Upper lobe of left lung (tissue), 6 donors: ENCODE measurements around the gene TP53BP1. TPM values are rescaled to one million over a fixed set of nuclear protein-coding genes. Genes with fewer than 3 reads are reported as not detected.

Experiments used
- ATAC-seq, 2 donors: fragments of 200-7000 bp; cut with Tn5 transposase; one replicate each; pipeline ENCODE4 v1.9.1; 2022; ENCODE audit warnings: mild to moderate bottlenecking in 2 of 2, moderate library complexity in 2 of 2; ENCODE audit not compliant: low FRiP score in 2 of 2
- DNase-seq, 2 donors: peaks; one replicate each; pipeline ENCODE4 v3.0.0-alpha.2; 2019 to 2020
- H3K27ac ChIP-seq, 4 donors: fragments of 200-600 bp; sonication (generic); one replicate each; pipeline ENCODE4 v1.5.1; 2016 to 2019
- H3K27me3 ChIP-seq, 4 donors: fragments of 200-600 bp; sonication (generic); one replicate each; pipeline ENCODE4 v1.5.1; 2017 to 2019
- H3K36me3 ChIP-seq, 4 donors: fragments of 200-600 bp; sonication (generic); one replicate each; pipeline ENCODE4 v1.5.1; 2016 to 2019
- H3K4me1 ChIP-seq, 4 donors: fragments of 200-600 bp; sonication (generic); one replicate each; pipeline ENCODE4 v1.5.1; 2018 to 2019
- H3K4me3 ChIP-seq, 4 donors: fragments of 200-600 bp; sonication (generic); one replicate each; pipeline ENCODE4 v1.5.1; 2017 to 2019; ENCODE audit warnings: mild to moderate bottlenecking in 2 of 4, moderate library complexity in 1 of 4
- H3K9me3 ChIP-seq, 4 donors: fragments of 200-600 bp; sonication (generic); one replicate each; pipeline ENCODE4 v1.5.1; 2018 to 2019
- CTCF ChIP-seq, 6 experiments: fragments of 450-650 bp in 4 of 6; fragments of 200-600 bp in 2 of 6; sonication (generic) in 2 of 6; IDR thresholded peaks; one replicate each; pipeline ENCODE4 v1.5.1; 2016 to 2019; ENCODE audit warnings: antibody characterized with exemption in 6 of 6
- EP300 ChIP-seq, 4 donors: sonication (generic); formaldehyde crosslinking; IDR thresholded peaks; one replicate each; pipeline ENCODE4 v1.5.1; 2017; ENCODE audit warnings: antibody characterized with exemption in 4 of 4, control low read depth in 2 of 4
- POLR2A ChIP-seq, 4 donors: fragments of 450-650 bp; IDR thresholded peaks; one replicate each; pipeline ENCODE4 v1.5.1; 2016 to 2017; ENCODE audit warnings: antibody characterized with exemption in 4 of 4, mild to moderate bottlenecking in 2 of 4
- POLR2AphosphoS5 ChIP-seq, 2 donors: sonication (generic); formaldehyde crosslinking; IDR thresholded peaks; one replicate each; pipeline ENCODE4 v1.5.1; 2017; ENCODE audit warnings: antibody characterized with exemption in 2 of 2
- WGBS, 2 donors: methylation state at CpG; one replicate each; pipeline ENCODE4 v1.1.5; 2017 to 2018; 5-methylcytosine and 5-hydroxymethylcytosine counted together
- total RNA-seq, 6 donors: library from RNA; depleted of rRNA in 4 of 6; stranded (reverse); fragments of >200 nt in 4 of 6; gene quantifications; one replicate each; pipeline versions ENCODE4 v1.1.0 to v1.2.1, GENCODE V29; 2016 to 2021
- donor health status: DM: no; HTN: no; CAD: no; lungs with moderate emphysema.
- donor health status: DM: no; HTN: yes; CAD: no; lungs with severe emphysema.

The TP53BP1 gene
- total RNA-seq, 6 donors from 2014 or later = 19.3 to 122 (median 28.7) TPM

GRCh38 chr15:43439268-43439667 lies 53.7 kb downstream of the TP53BP1 start:
- TF ChIP-seq POLR2A (IDR thresholded peaks at IDR 0.05) = no peak
- TF ChIP-seq EP300 (IDR thresholded peaks at IDR 0.05) = no peak
- TF ChIP-seq POLR2AphosphoS5 (IDR thresholded peaks at IDR 0.05) = no peak
- TF ChIP-seq CTCF (IDR thresholded peaks at IDR 0.05) = no peak
- H3K9me3 ChIP-seq = no peaks in the 10 kb centered on the region
- DNase-seq (no peak), ATAC-seq (no peak)
- no peaks in the 10 kb centered on the region for H3K27me3 ChIP-seq
- 84 to 91% methylated on average over 3 of the region's 3 CpGs for whole genome bisulfite sequencing, 2 donors
- H3K36me3 ChIP-seq = peaks cover 3 to 40% (median 11%) of the 10 kb centered on the region in 4 donors
- H3K4me3 ChIP-seq = no peak overlapping the region
- no peak overlapping the region for H3K27ac ChIP-seq
- peaks cover 0 to 2% (median 0%) of the 10 kb centered on the region in 4 donors for H3K4me1 ChIP-seq

- Histone ChIP-seq H3K27me3 (no peaks in the 10 kb centered on the region), H3K4me3 (no peak overlapping the region), H3K9me3 (no peaks in the 10 kb centered on the region), H3K27ac (no peak overlapping the region), H3K4me1 (peaks cover 0 to 2% (median 0%) of the 10 kb centered on the region in 4 donors), H3K36me3 (peaks cover 3 to 61% (median 20%) of the 10 kb centered on the region in 4 donors)
- WGBS, 2 donors = 97 to 99% methylated on average over 7 of the region's 7 CpGs
- TF ChIP-seq EP300 (IDR thresholded peaks at IDR 0.05) (no peak), CTCF (IDR thresholded peaks at IDR 0.05) (no peak), POLR2AphosphoS5 (IDR thresholded peaks at IDR 0.05) (no peak), POLR2A (IDR thresholded peaks at IDR 0.05) (no peak)
- ATAC-seq (no peak), DNase-seq (no peak)
These were observed 56.6 kb downstream of the TP53BP1 start for GRCh38 chr15:43436395-43436794.

GRCh38 chr15:43434446-43434845 lies 58.5 kb downstream of the TP53BP1 start:
- no peak for TF ChIP-seq POLR2A (IDR thresholded peaks at IDR 0.05)
- TF ChIP-seq POLR2AphosphoS5 (IDR thresholded peaks at IDR 0.05) = no peak
- TF ChIP-seq CTCF (IDR thresholded peaks at IDR 0.05) = no peak
- no peak for TF ChIP-seq EP300 (IDR thresholded peaks at IDR 0.05)
- ATAC-seq (no peak), DNase-seq (no peak)
- Histone ChIP-seq H3K36me3 (peaks cover 3 to 67% (median 20%) of the 10 kb centered on the region in 4 donors), H3K4me1 (no peaks in the 10 kb centered on the region), H3K27me3 (no peaks in the 10 kb centered on the region), H3K27ac (no peak overlapping the region), H3K4me3 (no peak overlapping the region), H3K9me3 (no peaks in the 10 kb centered on the region)

- DNase-seq = no peak
- no peak overlapping the region for H3K27ac ChIP-seq
- no peak overlapping the region for H3K4me3 ChIP-seq
- 89 to 93% methylated on average over 3 of the region's 3 CpGs for WGBS, 2 donors
- H3K4me1 ChIP-seq = no peaks in the 10 kb centered on the region
- no peak for TF ChIP-seq CTCF (IDR thresholded peaks at IDR 0.05)
- peaks cover 3 to 61% (median 20%) of the 10 kb centered on the region in 4 donors for H3K36me3 ChIP-seq
- H3K9me3 ChIP-seq = no peaks in the 10 kb centered on the region
- no peak for ATAC-seq
- no peaks in the 10 kb centered on the region for H3K27me3 ChIP-seq
These were observed 59.2 kb downstream of the TP53BP1 start for GRCh38 chr15:43433661-43434303.

GRCh38 chr15:43433165-43433564 lies 59.8 kb downstream of the TP53BP1 start:
- no peak for ATAC-seq
- 92 to 94% methylated on average over 4 of the region's 4 CpGs for WGBS, 2 donors
- Histone ChIP-seq H3K4me3 (no peak overlapping the region), H3K36me3 (peaks cover 3 to 62% (median 21%) of the 10 kb centered on the region in 4 donors), H3K27me3 (no peaks in the 10 kb centered on the region), H3K4me1 (no peaks in the 10 kb centered on the region), H3K9me3 (no peaks in the 10 kb centered on the region), H3K27ac (no peak overlapping the region)
- TF ChIP-seq EP300 (IDR thresholded peaks at IDR 0.05) = no peak
- no peak for TF ChIP-seq POLR2AphosphoS5 (IDR thresholded peaks at IDR 0.05)
- TF ChIP-seq CTCF (IDR thresholded peaks at IDR 0.05) = no peak
- no peak for TF ChIP-seq POLR2A (IDR thresholded peaks at IDR 0.05)
- no peak for DNase-seq
